Keratinocyte (primary cell): ENCODE measurements around the gene WNT10A. TPM values are rescaled to one million over a fixed set of nuclear protein-coding genes. Genes with fewer than 3 reads are reported as not detected.

Experiments
- DNase-seq: peaks from one replicate; pipeline ENCODE4 v3.0.0-alpha.2; 2011; ENCODE audit warnings: low read depth, missing footprints, low spot score
- FAIRE-seq: peaks from 2 replicates; lab custom pipeline; 2011; peaks lifted over from hg19 to GRCh38; lab: Jason Lieb, UNC
- H2AFZ ChIP-seq: 2 replicates; pipeline ENCODE4 v1.6.0; 2012; ENCODE audit warnings: low read length, control low read depth, inconsistent platforms; ENCODE audit not compliant: control insufficient read depth
- H3K27ac ChIP-seq: 2 replicates; pipeline ENCODE4 v1.5.1; 2011; ENCODE audit warnings: low read length; ENCODE audit not compliant: control insufficient read depth, insufficient read depth
- H3K27me3 ChIP-seq: 3 replicates; pipeline ENCODE4 v1.6.0; 2011; ENCODE audit warnings: low read length; ENCODE audit not compliant: control insufficient read depth, insufficient read depth; ENCODE audit errors: extremely low read depth
- H3K36me3 ChIP-seq, 2 experiments: 2 replicates in 1 of 2; 3 replicates in 1 of 2; pipeline ENCODE4 v1.5.1; 2011; ENCODE audit warnings: low read length in 2 of 2, mild to moderate bottlenecking in 1 of 2; ENCODE audit not compliant: control insufficient read depth in 2 of 2, insufficient read depth in 2 of 2; ENCODE audit errors: extremely low read depth in 1 of 2
- H3K4me1 ChIP-seq: 3 replicates; pipeline ENCODE4 v1.5.1; 2011; ENCODE audit warnings: low read length; ENCODE audit not compliant: control insufficient read depth, insufficient read depth; ENCODE audit errors: extremely low read depth
- H3K4me2 ChIP-seq: 3 replicates; pipeline ENCODE4 v1.6.0; 2011; ENCODE audit warnings: low read depth, low read length; ENCODE audit not compliant: control insufficient read depth, insufficient read depth; ENCODE audit errors: extremely low read depth
- H3K4me3 ChIP-seq, 3 experiments: fragments of 200-600 bp in 1 of 3; sonication (generic) in 1 of 3; 2 replicates in 2 of 3; 3 replicates in 1 of 3; pipeline ENCODE4 v1.5.1; 2011 to 2016; ENCODE audit warnings: low read length in 3 of 3, mild to moderate bottlenecking in 3 of 3, control low read depth in 2 of 3, inconsistent platforms in 1 of 3, low read depth in 1 of 3, mixed read lengths in 1 of 3, mixed run types in 1 of 3, moderate library complexity in 1 of 3; ENCODE audit not compliant: control insufficient read depth in 2 of 3, insufficient read depth in 2 of 3; ENCODE audit errors: extremely low read depth in 1 of 3
- H3K79me2 ChIP-seq: 2 replicates; pipeline ENCODE4 v1.6.0; 2012; ENCODE audit warnings: low read length; ENCODE audit not compliant: control insufficient read depth, insufficient read depth
- H3K9ac ChIP-seq: 3 replicates; pipeline ENCODE4 v1.6.0; 2011; ENCODE audit warnings: low read length; ENCODE audit not compliant: control insufficient read depth, insufficient read depth; ENCODE audit errors: extremely low read depth
- H3K9me1 ChIP-seq: 3 replicates; pipeline ENCODE4 v1.6.0; 2011; ENCODE audit warnings: low read length; ENCODE audit not compliant: control insufficient read depth, insufficient read depth; ENCODE audit errors: extremely low read depth
- H3K9me3 ChIP-seq: 2 replicates; pipeline ENCODE4 v1.5.1; 2012; ENCODE audit warnings: low read depth, low read length; ENCODE audit not compliant: control insufficient read depth
- H4K20me1 ChIP-seq: 3 replicates; pipeline ENCODE4 v1.6.0; 2011; ENCODE audit warnings: low read length; ENCODE audit not compliant: control insufficient read depth, insufficient read depth; ENCODE audit errors: extremely low read depth
- CTCF ChIP-seq, 3 experiments: IDR thresholded peaks in 1 of 3; conservative IDR thresholded peaks in 1 of 3; optimal IDR thresholded peaks in 1 of 3; 2 replicates in 2 of 3; 3 replicates in 1 of 3; pipeline versions ENCODE3 to v1.5.1; 2011; ENCODE audit warnings: low read length in 3 of 3, mild to moderate bottlenecking in 3 of 3, moderate library complexity in 2 of 3, control low read depth in 1 of 3, inconsistent platforms in 1 of 3; ENCODE audit not compliant: insufficient read depth in 2 of 3; ENCODE audit errors: extremely low read depth in 1 of 3
- EZH2 ChIP-seq: IDR thresholded peaks from one replicate; pipeline ENCODE4 v1.6.1; 2012; ENCODE audit warnings: inconsistent platforms, mild to moderate bottlenecking, low read length, moderate library complexity
- dilution Hi-C: fragments of 300-500 bp; cut with MboI; formaldehyde crosslinking; loops from one replicate; pipeline ENCODE4 v1.7.0; 2020; ENCODE audit warnings: low sequenced_read_pairs; ENCODE audit not compliant: extremely low pct_ligation_motif_present
- polyA plus RNA-seq, 5 experiments: library from polyadenylated mRNA; depleted of rRNA in 3 of 5; stranded (reverse) in 3 of 5; stranded (forward) in 1 of 5; unstranded in 1 of 5; fragments of >200 nt; gene quantifications; 1 replicate in 1 of 5; 2 replicates in 3 of 5; 3 replicates in 1 of 5; pipeline versions ENCODE4 v1.2.1 to v1.2.3, GENCODE V29; 2011 to 2012; ENCODE audit warnings: missing spikeins in 2 of 5, low read depth in 1 of 5, low replicate concordance in 1 of 5

The WNT10A gene
- polyA plus RNA-seq, 1 donor (not counting 4 experiments of a cell fraction or from before 2014, with no cell fraction given), result 2.1 TPM

DNA sequence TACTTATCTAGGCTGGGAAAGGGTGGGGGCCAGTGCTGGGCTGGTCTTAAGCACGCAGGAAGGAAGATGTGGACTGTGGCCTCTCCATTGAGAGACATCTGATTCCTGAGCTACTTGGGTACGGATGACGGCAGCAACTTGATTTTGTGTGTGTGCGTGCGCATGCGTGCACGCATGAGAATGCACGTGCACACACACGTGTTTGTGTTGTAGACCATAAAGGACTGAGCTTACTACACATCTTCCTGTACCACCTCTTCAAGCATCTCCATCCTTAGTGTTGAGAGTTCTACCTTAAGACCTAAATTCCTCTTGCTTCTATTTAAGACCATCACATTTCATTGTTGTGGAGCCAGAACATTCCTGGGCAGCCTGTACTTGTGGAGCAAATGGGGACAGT, 11.6 kb upstream of the WNT10A start:
- H3K4me2 ChIP-seq, result no peak overlapping the region

GRCh38 chr2:218870984-218871344, 9.7 kb upstream of the WNT10A start:
- H3K4me2 ChIP-seq, result no peak overlapping the region
- H3K4me3 ChIP-seq, result no peak overlapping the region
- H3K79me2 ChIP-seq, result no peaks in the 10 kb centered on the region
- no peaks in the 10 kb centered on the region for H3K4me1 ChIP-seq
- no peaks in the 10 kb centered on the region for H3K36me3 ChIP-seq
- H3K9me3 ChIP-seq, result no peaks in the 10 kb centered on the region
- H3K9ac ChIP-seq, result no peak overlapping the region
- H3K9me1 ChIP-seq, result no peaks in the 10 kb centered on the region
- no peak for TF ChIP-seq EZH2
- TF ChIP-seq CTCF (optimal IDR thresholded peaks at IDR 0.05 in 1 of 3, IDR thresholded peaks at IDR 0.05 in 1 of 3, conservative IDR thresholded peaks at IDR 0.05 in 1 of 3; ENCODE audit: extremely low read depth in 1 of 3, insufficient read depth in 2 of 3, low read length in 3 of 3), result no peak
- FAIRE-seq (no peak), DNase-seq (no peak)
- no peak overlapping the region for H3K27ac ChIP-seq
- H3K27me3 ChIP-seq, result peaks cover 20% of the 10 kb centered on the region
- H4K20me1 ChIP-seq, result no peaks in the 10 kb centered on the region
- no peak overlapping the region for H2AFZ ChIP-seq
- dilution Hi-C loops, result no loop called here

More for the DNA sequence above, 11.6 kb upstream of the WNT10A start:
- H3K4me1 ChIP-seq, result no peaks in the 10 kb centered on the region
- H3K79me2 ChIP-seq, result no peaks in the 10 kb centered on the region
- no peaks in the 10 kb centered on the region for H3K9me1 ChIP-seq
- no peak overlapping the region for H3K4me3 ChIP-seq
- H3K27me3 ChIP-seq, result peaks cover 19% of the 10 kb centered on the region
- no peak for TF ChIP-seq EZH2
- TF ChIP-seq CTCF (optimal IDR thresholded peaks at IDR 0.05 in 1 of 3, IDR thresholded peaks at IDR 0.05 in 1 of 3, conservative IDR thresholded peaks at IDR 0.05 in 1 of 3; ENCODE audit: extremely low read depth in 1 of 3, insufficient read depth in 2 of 3, low read length in 3 of 3), result no peak
- dilution Hi-C loops, result no loop called here
- no peak overlapping the region for H2AFZ ChIP-seq
- DNase-seq, result no peak
- no peak overlapping the region for H3K27ac ChIP-seq
- FAIRE-seq, result no peak
- no peaks in the 10 kb centered on the region for H3K36me3 ChIP-seq
- no peaks in the 10 kb centered on the region for H3K9me3 ChIP-seq
- no peak overlapping the region for H3K9ac ChIP-seq
- no peaks in the 10 kb centered on the region for H4K20me1 ChIP-seq
